Measurements from ENCODE around the gene NRSN2. TPM values are rescaled to one million over a fixed set of nuclear protein-coding genes. Genes with fewer than 3 reads are reported as not detected.
"Not testable (repeated sequence)": the region's sequence is repeated elsewhere in the genome, so short reads cannot be mapped to it uniquely, and the experiment has no call there.

Gene NRSN2
- total RNA-seq, 2 donors from 2014 or later, result 9.4 to 10.0 TPM

GRCh38 chr20:324177-325044, 22.5 kb upstream of the NRSN2 start:
- DNase-seq (peak; percentile 94 to 98), ATAC-seq (peak; percentile 84)
- intact Hi-C loops (cut with DNase I, micrococcal nuclease), result no loop called here

- ATAC-seq (peak; percentile 79), DNase-seq (peak; percentile 97 to 99)
- intact Hi-C loops (cut with DNase I, micrococcal nuclease), result no loop called here
These were observed 21.6 kb upstream of the NRSN2 start, which contains the start of gene SOX12 for GRCh38 chr20:325045-325888. Gene SOX12, plus strand, starts transcription at chr20:325552. Its CDS starts 373 bp downstream, at chr20:325925.

DNA sequence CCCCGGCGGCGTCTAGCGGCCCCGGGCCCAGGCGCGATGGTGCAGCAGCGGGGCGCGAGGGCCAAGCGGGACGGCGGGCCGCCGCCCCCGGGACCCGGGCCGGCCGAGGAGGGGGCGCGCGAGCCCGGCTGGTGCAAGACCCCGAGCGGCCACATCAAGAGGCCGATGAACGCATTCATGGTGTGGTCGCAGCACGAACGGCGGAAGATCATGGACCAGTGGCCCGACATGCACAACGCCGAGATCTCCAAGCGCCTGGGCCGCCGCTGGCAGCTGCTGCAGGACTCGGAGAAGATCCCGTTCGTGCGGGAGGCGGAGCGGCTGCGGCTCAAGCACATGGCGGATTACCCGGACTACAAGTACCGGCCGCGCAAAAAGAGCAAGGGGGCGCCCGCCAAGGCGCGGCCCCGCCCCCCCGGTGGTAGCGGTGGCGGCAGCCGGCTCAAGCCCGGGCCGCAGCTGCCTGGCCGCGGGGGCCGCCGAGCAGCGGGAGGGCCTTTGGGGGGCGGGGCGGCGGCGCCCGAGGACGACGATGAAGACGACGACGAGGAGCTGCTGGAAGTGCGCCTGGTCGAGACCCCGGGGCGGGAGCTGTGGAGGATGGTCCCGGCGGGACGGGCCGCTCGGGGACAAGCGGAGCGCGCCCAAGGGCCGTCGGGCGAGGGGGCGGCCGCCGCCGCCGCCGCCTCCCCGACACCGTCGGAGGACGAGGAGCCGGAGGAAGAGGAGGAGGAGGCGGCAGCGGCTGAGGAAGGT, 20.8 kb upstream of the NRSN2 start:
- intact Hi-C loops (cut with DNase I, micrococcal nuclease), result no loop called here
- ATAC-seq (no peak), DNase-seq (peak; percentile 64 to 73)

- intact Hi-C loops (cut with DNase I, micrococcal nuclease), result no loop called here
- ATAC-seq (no peak), DNase-seq (peak in 1 of 2 donors; percentile 51)
These were observed 20.2 kb upstream of the NRSN2 start for GRCh38 chr20:326645-327185.

- intact Hi-C loops (cut with DNase I, micrococcal nuclease), result no loop called here
- DNase-seq (peak; percentile 80 to 86), ATAC-seq (peak; percentile 6)
These were observed 19.5 kb upstream of the NRSN2 start for GRCh38 chr20:327186-328026.

DNA sequence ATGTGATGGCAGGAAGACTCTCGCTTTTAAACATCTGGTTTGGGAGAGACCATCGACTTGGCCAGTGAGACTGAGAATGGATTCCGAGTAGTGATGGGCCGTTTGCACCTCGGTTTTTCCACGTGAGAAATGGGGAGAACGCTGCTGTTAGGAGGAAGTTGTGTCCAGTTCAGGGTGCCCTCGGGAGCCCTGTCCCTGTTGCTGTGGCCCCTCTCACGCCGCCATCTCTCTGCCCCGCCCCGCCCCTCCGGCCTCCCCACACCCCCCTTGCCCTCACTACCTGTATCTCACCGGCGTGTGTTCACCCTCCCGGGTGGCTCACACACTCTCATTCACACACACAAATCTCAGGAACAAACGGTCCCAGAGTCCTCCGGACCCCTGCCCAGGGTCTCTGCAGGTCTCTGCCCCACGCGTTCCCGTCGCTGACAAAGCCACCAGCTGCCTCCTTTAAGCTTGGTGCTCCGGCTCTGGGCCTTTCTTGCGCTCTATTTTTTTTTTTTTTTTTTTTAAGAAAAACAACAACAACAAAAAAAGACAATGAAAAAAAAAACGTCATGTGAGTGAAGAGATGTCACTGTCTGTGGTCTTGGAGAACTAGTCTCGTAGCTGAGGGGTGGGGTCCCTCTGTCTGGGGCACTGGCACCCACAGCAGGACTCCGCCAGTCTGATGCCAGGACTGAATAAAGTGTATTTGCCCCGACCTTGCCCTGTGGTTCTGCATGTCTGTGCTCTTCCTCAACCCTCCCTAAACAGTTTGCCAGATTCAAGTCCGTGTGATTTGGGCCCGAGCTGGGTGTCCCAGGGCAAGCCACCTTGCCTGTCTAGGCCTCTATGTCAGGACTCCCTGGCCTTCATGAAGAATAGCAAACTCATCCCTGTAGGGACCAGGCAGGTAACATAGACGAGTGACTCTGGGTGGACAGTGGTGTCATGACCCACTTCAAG, 18.6 kb upstream of the NRSN2 start:
- intact Hi-C loops (cut with DNase I, micrococcal nuclease), result no loop called here
- ATAC-seq (no peak), DNase-seq (no peak)

- intact Hi-C loops (cut with DNase I, micrococcal nuclease), result no loop called here
- ATAC-seq, result no peak
- no peak for DNase-seq
These were observed 17.8 kb upstream of the NRSN2 start for GRCh38 chr20:328975-329695.

DNA sequence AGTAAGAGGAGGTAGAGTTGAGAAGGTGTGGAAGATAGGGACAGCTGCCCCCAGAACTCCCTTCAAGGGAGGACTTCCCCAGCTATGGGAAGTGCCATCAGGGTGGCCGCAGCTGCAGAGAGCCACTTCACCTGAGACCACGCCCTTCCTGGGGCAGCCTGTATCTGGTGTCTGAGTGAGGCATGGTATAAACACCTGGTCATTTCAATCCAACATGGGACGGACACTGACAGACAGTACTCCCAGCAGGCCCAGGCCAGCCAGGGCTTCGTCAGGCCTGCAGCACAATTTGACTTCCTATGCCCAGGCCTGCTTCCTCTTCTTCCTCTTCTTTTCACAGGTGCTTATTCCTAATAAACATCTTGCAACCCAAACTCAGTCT, 17.1 kb upstream of the NRSN2 start:
- intact Hi-C loops (cut with DNase I, micrococcal nuclease), result loop anchor here in 1 of 2 donors (10.0 kb wide), 1 partner anchor 45 kb away; no protein-coding TSS in a partner anchor
- DNase-seq (peak in 1 of 2 donors; percentile 32), ATAC-seq (no peak)

DNA sequence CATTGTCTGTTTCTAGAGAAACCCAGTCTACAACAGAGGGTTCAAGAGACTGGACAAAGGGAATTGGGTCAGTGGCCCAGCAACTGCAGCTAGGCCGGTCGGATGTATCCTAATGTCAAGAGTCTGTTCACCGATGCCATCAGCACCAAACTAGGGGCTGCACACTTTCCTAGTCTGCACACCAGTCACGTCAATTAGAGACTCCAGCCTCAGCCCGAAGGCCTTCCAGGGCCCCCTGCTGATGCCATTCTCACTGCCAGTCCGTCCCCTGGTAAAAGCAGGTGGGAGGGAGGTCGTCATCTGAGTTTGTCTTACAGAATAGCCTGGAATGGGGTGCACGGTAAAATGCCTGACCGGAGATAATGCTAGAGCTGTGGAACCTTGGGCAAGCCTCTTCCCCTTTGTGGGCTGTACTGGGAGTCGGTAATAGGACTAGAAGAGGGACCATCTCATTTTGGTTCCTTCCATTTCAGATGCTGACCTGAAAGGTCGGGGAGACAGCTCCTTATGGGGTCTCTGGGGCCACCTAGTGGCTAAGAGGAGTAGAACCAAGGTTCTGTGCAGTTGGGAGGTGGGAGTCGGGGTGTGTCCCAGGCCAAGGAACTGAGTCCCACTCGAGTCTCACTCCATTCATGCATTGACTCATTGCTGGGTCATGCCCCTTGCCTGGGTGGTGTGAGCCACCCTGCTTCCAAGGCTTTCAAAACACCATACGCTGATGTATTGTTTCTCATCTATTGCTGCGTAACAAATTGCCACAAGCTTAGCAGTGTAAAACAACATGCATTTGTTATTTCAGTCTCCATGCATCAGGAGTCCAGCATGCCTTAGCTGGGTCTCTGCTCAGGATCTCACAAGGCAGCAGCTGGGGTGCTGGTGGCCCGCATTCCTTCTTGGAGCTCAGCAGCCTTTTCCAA, 16.4 kb upstream of the NRSN2 start:
- intact Hi-C loops (cut with DNase I, micrococcal nuclease), result loop anchor here in 1 of 2 donors (10.0 kb wide), 1 partner anchor 46 kb away; no protein-coding TSS in a partner anchor
- peak in 1 of 2 donors; percentile 53 for DNase-seq

GRCh38 chr20:334578-334977, 12.3 kb upstream of the NRSN2 start:
- DNase-seq, result no peak
- no peak for ATAC-seq
- intact Hi-C loops (cut with DNase I, micrococcal nuclease), result loop anchor here in 1 of 2 donors (10.0 kb wide), 1 partner anchor 50 kb away; no protein-coding TSS in a partner anchor

More for the DNA sequence above, 16.4 kb upstream of the NRSN2 start:
- peak; percentile 23 for ATAC-seq

- not testable (repeated sequence) for ATAC-seq, DNase-seq
- intact Hi-C loops (cut with DNase I, micrococcal nuclease), result loop anchor here in 1 of 2 donors (10.0 kb wide), 1 partner anchor 51 kb away; no protein-coding TSS in a partner anchor
These were observed 10.9 kb upstream of the NRSN2 start for GRCh38 chr20:336040-336439.

- intact Hi-C loops (cut with DNase I, micrococcal nuclease), result no loop called here
- ATAC-seq, result peak; percentile 84
These were observed 5.2 kb upstream of the NRSN2 start for GRCh38 chr20:341682-342081.

DNA sequence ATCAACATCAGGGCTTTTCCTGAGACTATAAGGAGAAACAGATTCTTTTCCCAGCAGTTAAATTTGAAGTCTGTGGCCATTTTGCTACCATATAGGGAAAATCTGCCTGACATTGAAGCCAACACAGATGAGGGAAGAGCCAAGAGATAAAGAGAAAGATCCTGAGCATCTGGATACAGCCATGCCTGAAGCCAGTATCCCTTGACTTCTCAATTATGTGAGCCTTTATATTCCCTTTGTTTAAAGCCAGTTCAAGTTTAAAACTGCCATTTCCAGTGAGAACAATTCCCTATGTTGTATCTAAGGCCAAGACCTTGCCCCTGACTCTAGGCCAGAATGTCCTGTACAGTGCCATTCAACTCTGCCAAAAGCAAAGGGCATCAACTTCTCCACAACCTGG, 3.8 kb upstream of the NRSN2 start:
- DNase-seq (no peak), ATAC-seq (no peak)
- intact Hi-C loops (cut with DNase I, micrococcal nuclease), result no loop called here

More at GRCh38 chr20:341682-342081, 5.2 kb upstream of the NRSN2 start:
- DNase-seq, result no peak

GRCh38 chr20:346033-346639, 775 bp upstream of the NRSN2 start:
- intact Hi-C loops (cut with DNase I, micrococcal nuclease), result no loop called here

DNA sequence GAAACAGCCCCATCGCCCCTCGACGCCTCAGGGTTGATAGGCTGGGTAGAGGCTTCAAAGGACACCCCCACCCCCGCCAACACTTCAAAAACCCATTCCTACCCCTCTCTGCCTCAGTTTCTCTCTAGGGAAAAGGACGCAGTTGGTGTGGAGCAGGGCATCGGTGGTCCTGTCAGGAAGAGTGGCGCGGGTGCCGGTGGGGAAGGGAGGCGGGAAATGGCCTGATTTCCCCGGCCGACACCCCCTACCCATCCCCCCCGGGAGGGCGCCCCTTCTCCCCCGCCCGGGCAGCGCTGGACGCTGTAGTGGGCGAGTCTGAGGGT, 367 bp downstream of the NRSN2 start:
- DNase-seq (no peak), ATAC-seq (no peak)
- intact Hi-C loops (cut with DNase I, micrococcal nuclease), result no loop called here

More at GRCh38 chr20:346033-346639, 775 bp upstream of the NRSN2 start:
- no peak for ATAC-seq
- no peak for DNase-seq

All from left colon (tissue), 2 donors.